ENCODE measurements around the gene GTF2H2C.
A peak's percentile ranks its signal among the peaks of the same experiment; 100 is the strongest.
"Not testable (repeated sequence)": the region's sequence is repeated elsewhere in the genome, so short reads cannot be mapped to it uniquely, and the experiment has no call there.

GTF2H2C gene

GRCh38 chr5:69559908-69560330 lies at the start of gene GTF2H2C:
Gene GTF2H2C, plus strand, starts transcription at chr5:69560191. Its CDS starts 4,942 bp downstream, at chr5:69565133.
- DNase-seq (ENCODE audit: low read depth in 2 of 3, low spot score in 1 of 3): peak; percentile 53 to 67 (median 57)

- no peak for DNase-seq (ENCODE audit: low read depth in 2 of 3, low spot score in 1 of 3)
These were observed 49.3 kb upstream of the GTF2H2C start for GRCh38 chr5:69510694-69511093.

- DNase-seq (ENCODE audit: low read depth in 2 of 3, low spot score in 1 of 3): no peak
These were observed 47.2 kb upstream of the GTF2H2C start for GRCh38 chr5:69512740-69513260.

GRCh38 chr5:69515570-69515969 lies 44.4 kb upstream of the GTF2H2C start:
- not testable (repeated sequence) for DNase-seq (ENCODE audit: low read depth in 2 of 3, low spot score in 1 of 3)

GRCh38 chr5:69516769-69517168 lies 43.2 kb upstream of the GTF2H2C start:
- no peak for DNase-seq (ENCODE audit: low read depth in 2 of 3, low spot score in 1 of 3)

- DNase-seq (ENCODE audit: low read depth in 2 of 3, low spot score in 1 of 3): no peak
These were observed 42.2 kb upstream of the GTF2H2C start for GRCh38 chr5:69517763-69518212.

- no peak for DNase-seq (ENCODE audit: low read depth in 2 of 3, low spot score in 1 of 3)
These were observed 40.7 kb upstream of the GTF2H2C start for GRCh38 chr5:69519285-69519684.

- no peak for DNase-seq (ENCODE audit: low read depth in 2 of 3, low spot score in 1 of 3)
These were observed 38.0 kb upstream of the GTF2H2C start for GRCh38 chr5:69522035-69522434.

- no peak for DNase-seq (ENCODE audit: low read depth in 2 of 3, low spot score in 1 of 3)
These were observed 34.5 kb upstream of the GTF2H2C start for GRCh38 chr5:69525490-69525889.

- DNase-seq (ENCODE audit: low read depth in 2 of 3, low spot score in 1 of 3): no peak
These were observed 33.3 kb upstream of the GTF2H2C start for GRCh38 chr5:69526660-69527059.

GRCh38 chr5:69527128-69527770 lies 32.7 kb upstream of the GTF2H2C start:
- no peak for DNase-seq (ENCODE audit: low read depth in 2 of 3, low spot score in 1 of 3)

- no peak for DNase-seq (ENCODE audit: low read depth in 2 of 3, low spot score in 1 of 3)
These were observed 32.0 kb upstream of the GTF2H2C start for GRCh38 chr5:69528035-69528434.

GRCh38 chr5:69528609-69529008 lies 31.4 kb upstream of the GTF2H2C start:
- DNase-seq (ENCODE audit: low read depth in 2 of 3, low spot score in 1 of 3): no peak

GRCh38 chr5:69530561-69531405 lies 29.2 kb upstream of the GTF2H2C start:
- no peak for DNase-seq (ENCODE audit: low read depth in 2 of 3, low spot score in 1 of 3)

- no peak for DNase-seq (ENCODE audit: low read depth in 2 of 3, low spot score in 1 of 3)
These were observed 28.6 kb upstream of the GTF2H2C start for GRCh38 chr5:69531406-69531801.

- DNase-seq (ENCODE audit: low read depth in 2 of 3, low spot score in 1 of 3): not testable (repeated sequence)
These were observed 22.1 kb upstream of the GTF2H2C start for GRCh38 chr5:69537911-69538310.

- not testable (repeated sequence) for DNase-seq (ENCODE audit: low read depth in 2 of 3, low spot score in 1 of 3)
These were observed 21.3 kb upstream of the GTF2H2C start for GRCh38 chr5:69538735-69539134.

GRCh38 chr5:69541347-69541746 lies 18.6 kb upstream of the GTF2H2C start:
- not testable (repeated sequence) for DNase-seq (ENCODE audit: low read depth in 2 of 3, low spot score in 1 of 3)

GRCh38 chr5:69542838-69543618 lies 17.0 kb upstream of the GTF2H2C start:
- DNase-seq (ENCODE audit: low read depth in 2 of 3, low spot score in 1 of 3): not testable (repeated sequence)

GRCh38 chr5:69544602-69545001 lies 15.4 kb upstream of the GTF2H2C start:
- not testable (repeated sequence) for DNase-seq (ENCODE audit: low read depth in 2 of 3, low spot score in 1 of 3)

Data from stimulated activated CD4-positive, alpha-beta T cell treated with anti-CD3 and anti-CD28 coated beads, Interleukin-12 subunit alpha, Interleukin-12 subunit beta, amount 100 ng/mL, for 48 hours (primary cell).